AG04449 (cell line): ENCODE data around the gene TBX3.

Experiments
- CTCF ChIA-PET: fragments of 350-600 bp; formaldehyde crosslinking; extraction: SDS; loops from one replicate; lab custom pipeline; 2021; ENCODE audit warnings: antibody characterized with exemption; lab: Yijun Ruan, JAX
- POLR2A ChIA-PET: fragments of 400-600, 350-600 bp; formaldehyde crosslinking; extraction: SDS; loops from one replicate; lab custom pipeline; 2020; ENCODE audit warnings: antibody characterized with exemption, inconsistent platforms; lab: Yijun Ruan, JAX
- DNase-seq: peaks from one replicate; pipeline ENCODE4 v3.0.0-alpha.2; 2010; ENCODE audit warnings: low read depth, low spot score
- H3K4me3 ChIP-seq: 2 replicates; pipeline ENCODE4 v1.5.1; 2011; ENCODE audit warnings: low read depth, mild to moderate bottlenecking, control low read depth, low read length
- CTCF ChIP-seq: IDR thresholded peaks from one replicate; pipeline ENCODE4 v1.5.1; 2011; ENCODE audit warnings: mild to moderate bottlenecking, moderate library complexity, low read length, control low read depth, inconsistent platforms; ENCODE audit not compliant: insufficient read depth; ENCODE audit errors: missing control alignments

The TBX3 gene

GRCh38 chr12:114703060-114703493 is 19.1 kb upstream of the TBX3 start:
- TF ChIP-seq CTCF, result no peak
- DNase-seq, result no peak
- no peak overlapping the region for H3K4me3 ChIP-seq
- ChIA-PET POLR2A (interaction anchor here (0.6 kb wide), 1 partner anchor 160 kb away, joined by 3 read pairs; no protein-coding TSS in a partner anchor), CTCF (interaction anchor here (1.4 kb wide), 1 partner anchor 19 kb away, joined by 3 read pairs; the partner anchor contains the start of gene TBX3)

- H3K4me3 ChIP-seq, result no peak overlapping the region
- POLR2A ChIA-PET, result no interaction called here
Measured at GRCh38 chr12:114702462-114702861, 18.5 kb upstream of the TBX3 start.

GRCh38 chr12:114701553-114701952 is 17.6 kb upstream of the TBX3 start:
- no peak for DNase-seq
- ChIA-PET CTCF (no interaction called here), POLR2A (no interaction called here)
- TF ChIP-seq CTCF, result no peak
- H3K4me3 ChIP-seq, result no peak overlapping the region

More at GRCh38 chr12:114702462-114702861, 18.5 kb upstream of the TBX3 start:
- no peak for TF ChIP-seq CTCF
- CTCF ChIA-PET, result no interaction called here
- DNase-seq, result no peak

- CTCF ChIA-PET, result no interaction called here
Measured at GRCh38 chr12:114701104-114701414, 17.1 kb upstream of the TBX3 start.

GRCh38 chr12:114700392-114701103 is 16.6 kb upstream of the TBX3 start:
- POLR2A ChIA-PET, result no interaction called here
- no peak for TF ChIP-seq CTCF
- CTCF ChIA-PET, result no interaction called here
- no peak overlapping the region for H3K4me3 ChIP-seq
- no peak for DNase-seq

More at GRCh38 chr12:114701104-114701414, 17.1 kb upstream of the TBX3 start:
- DNase-seq, result no peak
- POLR2A ChIA-PET, result no interaction called here
- no peak for TF ChIP-seq CTCF
- H3K4me3 ChIP-seq, result no peak overlapping the region

- POLR2A ChIA-PET, result interaction anchor here (1.6 kb wide), 1 partner anchor 15 kb away, joined by 9 read pairs; the partner anchor contains the start of gene TBX3
- H3K4me3 ChIP-seq, result peak overlapping the region; percentile 46
- no peak for TF ChIP-seq CTCF
- no peak for DNase-seq
- CTCF ChIA-PET, result interaction anchor here (0.9 kb wide), 1 partner anchor 435 kb away, joined by 3 read pairs; no protein-coding TSS in a partner anchor
Measured at GRCh38 chr12:114698566-114699163, 14.7 kb upstream of the TBX3 start.
